Activated T-cell treated with anti-CD3 and anti-CD28 coated beads for 24 hours (primary cell): ENCODE results near the gene GABARAP.

Experiments
- DNase-seq: peaks from one replicate; pipeline ENCODE4 v3.0.0-alpha.2; 2020; ENCODE audit warnings: low read depth

The GABARAP gene

DNA sequence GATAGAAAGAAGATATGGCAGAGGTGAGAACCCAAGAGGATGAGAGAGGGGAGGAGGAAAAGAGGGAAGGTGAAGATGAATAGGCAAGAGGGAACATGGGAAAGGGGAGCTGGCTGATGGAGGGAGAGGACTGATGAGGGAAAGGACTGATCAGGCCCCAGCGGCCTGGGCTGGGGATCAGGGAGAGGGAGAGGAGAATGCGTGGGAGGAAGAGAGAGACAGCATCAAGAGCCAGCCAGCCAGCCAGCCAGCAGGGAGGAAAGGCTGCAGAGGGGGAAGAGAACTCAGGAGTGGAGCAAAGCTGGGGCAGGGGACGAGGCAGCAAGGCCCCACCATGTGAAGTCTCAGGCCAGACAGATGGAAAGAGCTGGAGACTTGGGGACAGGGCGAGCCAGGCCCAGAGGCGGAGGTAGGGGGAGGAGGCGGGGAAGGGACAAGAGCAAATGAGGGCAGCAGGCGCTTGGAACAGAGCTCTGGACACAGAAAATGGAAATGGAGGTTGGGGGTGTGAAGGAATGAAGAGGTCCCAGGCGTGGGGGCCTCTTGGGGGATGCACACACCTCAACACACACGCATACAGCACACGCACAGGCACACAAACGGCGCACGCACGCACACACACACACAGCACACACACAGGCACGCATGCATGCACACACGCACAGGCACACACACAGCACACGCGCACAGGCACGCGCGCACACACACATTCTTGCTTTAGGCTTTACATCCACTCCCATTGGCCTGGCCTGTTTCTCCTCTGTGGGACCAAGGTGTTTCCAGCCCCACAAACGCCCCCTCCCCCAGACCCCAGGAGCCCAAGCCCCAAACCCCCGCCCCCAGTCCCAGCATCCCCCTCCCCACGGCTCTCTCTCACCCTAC is 34.9 kb downstream of the GABARAP start:
- no peak for DNase-seq

DNA sequence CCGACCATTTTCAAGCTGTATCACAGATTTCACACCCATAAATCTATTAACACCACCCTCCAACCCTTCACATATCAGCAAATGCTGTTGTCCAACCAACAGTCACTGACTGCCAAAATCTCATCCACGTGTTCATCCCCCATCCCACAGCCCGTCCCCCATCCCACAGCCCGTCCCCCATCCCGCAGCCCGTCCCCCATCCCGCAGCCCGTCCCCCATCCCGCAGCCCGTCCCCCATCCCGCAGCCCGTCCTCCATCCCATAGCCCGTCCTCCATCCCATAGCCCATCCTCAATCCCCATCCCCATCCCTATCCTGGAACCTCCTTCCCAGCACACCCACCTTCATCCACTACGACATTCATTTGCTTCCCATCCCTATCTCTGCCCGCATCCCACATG is 36.7 kb downstream of the GABARAP start:
- no peak for DNase-seq

DNA sequence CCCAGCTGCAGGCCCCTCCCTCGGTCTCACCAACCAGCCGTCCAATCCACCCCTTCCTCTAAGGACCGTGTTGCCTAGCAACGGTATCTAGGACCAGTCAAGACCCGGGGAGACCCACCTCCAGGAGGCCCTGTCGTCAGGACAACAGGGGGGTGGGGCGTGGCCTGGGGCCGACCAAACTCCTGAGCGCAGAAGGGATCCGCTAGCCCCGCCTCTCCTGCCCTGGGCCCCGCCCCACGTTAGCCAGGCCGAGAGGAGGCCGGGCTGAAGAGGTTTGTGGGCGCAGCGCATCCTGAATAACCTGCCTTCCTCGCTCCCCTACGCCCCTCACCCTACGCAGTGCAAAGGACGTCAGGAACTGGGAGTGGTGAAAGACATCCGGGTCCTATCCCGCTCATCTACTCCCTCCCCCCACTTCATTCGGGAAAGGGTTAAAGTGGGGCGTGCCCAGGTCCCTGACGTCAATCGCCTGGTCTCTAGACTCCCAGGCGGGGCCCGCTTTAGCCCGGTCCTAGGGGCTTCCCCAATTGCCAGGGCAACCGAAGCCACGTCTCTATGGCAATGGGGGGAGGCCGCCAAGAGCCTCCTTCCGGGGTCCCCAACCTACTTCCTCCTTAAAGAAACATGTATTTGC is 37.3 kb downstream of the GABARAP start:
- peak; percentile 86 for DNase-seq

DNA sequence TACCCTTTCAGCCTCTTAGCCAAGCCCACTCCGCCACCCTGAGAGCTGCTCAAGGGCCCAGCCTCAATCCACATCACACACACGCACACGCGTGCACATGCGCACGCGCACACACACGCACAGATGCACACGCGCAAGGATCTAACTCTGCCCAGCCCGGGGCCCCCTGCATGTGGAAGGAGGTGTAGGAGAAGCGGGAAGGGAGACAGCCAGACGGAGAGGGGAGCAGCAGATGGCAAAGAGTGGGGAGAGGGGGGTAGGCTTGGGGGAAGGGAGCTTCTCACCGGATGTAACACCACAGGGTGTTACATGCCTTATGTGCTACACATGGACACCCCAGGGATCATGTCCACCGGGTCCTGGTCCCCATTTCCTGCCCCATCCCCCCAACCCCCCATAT is 37.9 kb downstream of the GABARAP start:
- no peak for DNase-seq

DNA sequence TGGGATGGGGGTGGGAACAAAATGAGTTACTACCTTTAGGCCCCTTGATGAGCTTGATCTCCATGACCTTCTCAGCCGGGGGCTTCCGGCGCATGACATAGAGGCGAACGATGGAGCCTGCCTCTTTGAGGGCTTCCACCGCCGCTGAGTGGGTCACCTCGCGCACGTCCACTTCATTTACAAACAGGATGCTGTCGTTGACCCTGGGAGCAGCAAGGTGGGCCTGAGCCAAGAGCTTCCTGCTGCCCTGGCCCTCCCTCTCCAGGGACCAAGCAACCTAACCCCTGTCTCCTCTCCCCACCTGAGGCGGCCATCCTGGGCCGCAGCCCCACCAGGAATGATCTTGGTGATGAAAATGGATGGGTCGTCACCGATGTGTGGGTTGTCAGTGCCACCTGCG is 38.9 kb downstream of the GABARAP start:
- DNase-seq, result no peak

DNA sequence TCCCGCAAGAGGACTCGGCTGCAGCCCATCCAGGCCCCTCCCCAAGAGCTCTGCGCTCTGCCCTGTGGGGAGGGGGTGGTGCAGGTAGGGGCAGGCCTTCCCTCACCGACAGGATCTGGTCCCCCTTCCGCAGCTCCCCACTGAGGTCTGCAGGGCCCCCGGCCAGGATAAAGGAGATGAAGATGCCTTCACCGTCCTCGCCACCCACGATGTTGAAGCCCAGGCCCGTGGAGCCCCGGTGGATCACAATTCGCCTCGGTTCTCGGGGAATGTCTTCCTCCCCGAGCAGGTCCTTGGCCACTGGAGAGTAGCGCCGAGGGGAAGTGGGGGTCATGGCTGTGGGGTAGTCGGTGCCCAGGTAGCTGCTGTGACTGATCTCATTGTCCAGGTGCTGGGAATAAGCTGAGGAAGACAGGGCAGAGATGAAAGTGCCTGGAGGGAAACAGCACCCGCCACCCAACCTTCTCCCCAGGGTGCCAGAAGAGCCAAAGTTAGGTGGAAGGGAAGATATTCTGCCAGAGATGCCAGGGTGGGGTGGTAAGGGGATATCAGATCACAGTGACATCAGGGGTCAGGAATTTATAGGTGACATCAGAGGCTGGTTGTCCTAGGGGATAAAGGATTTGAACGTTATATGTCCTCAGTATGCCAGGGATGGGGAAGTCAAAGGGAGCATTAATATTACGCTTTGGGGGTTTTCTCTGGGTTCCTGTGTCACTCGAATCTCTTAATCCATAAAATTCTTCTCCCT is 45.4 kb downstream of the GABARAP start:
- DNase-seq, result no peak

DNA sequence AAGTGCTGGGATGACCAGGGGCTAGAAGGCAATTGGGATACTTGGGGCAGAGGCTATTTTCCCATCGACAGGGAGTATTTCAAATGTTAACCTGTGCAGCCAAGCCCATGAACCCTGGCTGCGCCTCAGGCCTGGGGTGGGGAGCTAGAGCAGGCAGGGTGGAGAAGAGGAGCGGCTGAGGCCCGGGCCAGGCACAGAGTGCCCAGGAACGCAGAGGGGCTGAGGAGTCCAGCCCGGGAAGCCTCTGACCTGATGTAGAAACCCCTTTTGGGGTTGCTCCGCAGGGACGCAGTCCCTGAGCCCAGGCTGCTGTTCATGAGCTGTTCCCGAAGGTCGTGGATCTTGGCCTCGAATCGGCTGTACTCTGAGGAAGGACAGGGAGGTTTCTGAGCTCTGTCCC is 46.3 kb downstream of the GABARAP start:
- DNase-seq, result no peak

DNA sequence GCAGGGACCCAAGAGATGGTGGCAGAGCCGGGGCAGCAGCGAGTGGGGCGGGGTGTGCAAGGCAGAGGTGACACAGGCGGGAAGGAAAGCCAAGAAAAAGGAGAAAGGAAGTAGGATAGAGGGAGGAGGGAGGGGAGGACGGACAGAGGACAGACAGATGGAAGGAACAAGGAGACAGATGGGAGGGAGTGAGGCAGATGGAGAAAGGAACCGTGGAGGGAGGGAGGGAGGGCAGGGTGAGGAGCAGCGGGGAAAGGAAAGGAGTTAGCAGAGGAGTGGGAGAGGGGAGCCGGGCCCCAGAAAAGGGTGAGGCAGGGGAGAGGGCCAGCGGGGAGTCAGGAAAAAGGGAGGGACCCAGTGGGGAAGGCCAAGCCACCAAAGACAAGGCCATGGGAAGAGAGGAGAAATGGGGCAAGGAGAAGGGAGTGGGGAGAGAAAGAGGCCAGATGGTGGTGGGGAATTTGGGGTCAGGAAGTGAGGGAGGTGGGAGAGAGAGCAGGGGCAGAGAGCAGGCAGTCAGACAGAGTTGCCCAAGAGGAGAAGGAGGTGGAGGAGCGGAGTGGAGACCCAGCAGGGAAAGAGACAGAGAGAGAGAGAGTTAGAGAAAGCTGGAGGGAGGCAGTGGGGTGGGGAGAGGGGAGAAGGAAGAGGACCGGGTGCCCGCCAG is 49.8 kb downstream of the GABARAP start:
- DNase-seq, result no peak

DNA sequence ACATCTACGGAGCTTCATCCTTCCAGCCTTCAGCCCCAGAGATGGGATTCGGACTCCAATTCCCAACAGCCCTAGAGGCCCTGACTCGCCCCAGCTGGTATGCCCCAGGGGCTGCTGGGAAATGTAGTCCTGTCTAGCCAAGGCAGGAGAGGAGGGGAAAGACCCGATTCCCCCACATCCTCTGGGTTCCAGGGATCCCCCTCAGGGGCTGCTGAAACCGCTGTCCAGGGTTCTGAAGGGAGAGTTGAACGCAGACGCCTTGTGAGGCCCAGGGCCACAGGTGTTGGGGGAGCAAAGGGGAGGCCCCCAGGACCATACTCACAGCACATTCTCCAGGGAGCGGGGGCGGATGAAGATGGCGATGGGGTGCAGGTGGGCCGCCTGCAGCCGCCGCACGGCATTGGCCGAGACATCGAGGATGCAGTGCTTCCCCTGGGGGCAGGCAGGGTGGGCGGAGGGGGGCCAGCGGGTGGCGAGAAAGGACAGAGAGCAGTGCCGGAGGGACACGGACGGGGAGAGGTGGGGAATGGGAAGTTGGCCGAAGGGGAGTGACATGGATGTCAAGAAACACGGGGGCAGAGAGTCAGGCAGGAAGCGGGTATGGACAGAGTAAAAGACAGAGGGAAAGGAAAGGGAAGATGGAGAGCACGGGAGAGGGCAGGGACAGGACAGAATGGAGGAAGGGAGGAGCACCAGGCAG is 50.5 kb downstream of the GABARAP start:
- DNase-seq, result no peak

DNA sequence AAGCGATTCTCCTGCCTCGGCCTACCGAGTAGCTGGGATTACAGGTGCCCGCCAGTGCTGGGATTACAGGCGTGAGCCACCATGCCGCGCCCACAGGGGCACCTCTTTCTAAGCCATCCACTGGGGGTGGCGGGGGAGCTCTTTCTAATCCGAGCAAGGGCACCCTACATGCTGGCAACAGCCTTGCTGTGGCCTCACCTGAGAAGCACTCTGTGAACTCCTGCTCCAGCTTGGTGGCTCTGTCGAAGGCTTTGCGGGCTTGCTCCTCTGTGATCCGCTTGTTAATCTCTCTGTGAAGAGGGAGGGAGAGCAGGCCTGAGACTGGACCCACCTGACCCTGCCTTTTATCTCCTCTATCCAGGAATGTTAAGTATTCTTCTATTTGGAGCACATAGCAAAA is 51.2 kb downstream of the GABARAP start:
- DNase-seq, result no peak

DNA sequence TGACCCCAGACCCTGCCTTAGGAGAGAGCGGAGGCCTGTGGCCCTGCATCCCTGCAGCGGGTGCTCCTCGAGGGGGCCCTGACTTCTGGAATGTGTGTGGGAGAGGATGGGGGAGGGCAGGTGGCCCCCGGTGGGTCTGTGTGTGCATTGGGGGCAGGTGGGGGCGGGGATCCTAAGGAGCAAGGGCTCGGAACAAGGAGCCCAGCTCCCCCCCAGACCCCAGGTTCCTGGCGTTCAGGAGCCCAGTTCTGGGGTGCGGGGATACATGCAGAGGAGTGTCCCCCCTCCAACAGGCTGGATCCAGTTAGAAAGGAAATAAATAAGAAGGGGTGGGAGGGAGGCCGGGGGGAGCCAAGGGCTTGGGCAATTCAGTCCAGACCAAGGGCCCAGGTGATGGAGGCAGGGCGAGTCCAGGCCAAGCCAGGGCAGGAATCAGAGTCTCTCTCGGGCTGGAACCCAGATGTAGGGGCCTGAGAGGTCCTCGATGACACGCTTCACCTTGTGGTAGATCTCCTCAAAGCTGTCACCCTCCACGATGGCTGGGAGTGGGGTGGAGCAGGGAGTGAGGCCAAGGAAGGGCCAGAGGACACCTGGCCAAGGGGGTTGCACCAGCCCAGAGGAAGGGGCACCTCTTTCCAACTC is 51.9 kb downstream of the GABARAP start:
- DNase-seq, result no peak
